Stimulated activated naive CD8-positive, alpha-beta T cell treated with anti-CD3 and anti-CD28 coated beads, Interleukin-15, amount 100 ng/mL, for 72 hours (primary cell): ENCODE results near the gene NCAN.
"Not testable (repeated sequence)": the region's sequence is repeated elsewhere in the genome, so short reads cannot be mapped to it uniquely, and the experiment has no call there.

Source experiments
- ATAC-seq: fragments of 150-1000 bp; cut with Tn5 transposase; 2 replicates; pipeline ENCODE4 v1.10.0; 2021; ENCODE audit warnings: mild to moderate bottlenecking, moderate library complexity
- DNase-seq, 2 donors: peaks; one replicate each; pipeline ENCODE4 v3.0.0; 2021 to 2022
- H3K27ac Mint-ChIP-seq, 2 donors: one replicate each; pipeline ENCODE4 v1.8.0; 2022; ENCODE audit warnings: mild to moderate bottlenecking in 2 of 2, mixed read lengths in 2 of 2, moderate library complexity in 2 of 2
- H3K27me3 Mint-ChIP-seq: one replicate; pipeline ENCODE4 v1.8.0; 2022; ENCODE audit warnings: mixed read lengths
- H3K4me1 Mint-ChIP-seq: one replicate; pipeline ENCODE4 v1.8.0; 2022; ENCODE audit warnings: mild to moderate bottlenecking, mixed read lengths
- H3K4me3 Mint-ChIP-seq, 2 donors: one replicate each; pipeline ENCODE4 v1.8.0; 2022; ENCODE audit warnings: mild to moderate bottlenecking in 2 of 2, mixed read lengths in 2 of 2, moderate library complexity in 1 of 2
- H3K9me3 Mint-ChIP-seq, 2 donors: one replicate each; pipeline ENCODE4 v1.8.0; 2022; ENCODE audit warnings: mixed read lengths in 2 of 2

Gene NCAN

DNA sequence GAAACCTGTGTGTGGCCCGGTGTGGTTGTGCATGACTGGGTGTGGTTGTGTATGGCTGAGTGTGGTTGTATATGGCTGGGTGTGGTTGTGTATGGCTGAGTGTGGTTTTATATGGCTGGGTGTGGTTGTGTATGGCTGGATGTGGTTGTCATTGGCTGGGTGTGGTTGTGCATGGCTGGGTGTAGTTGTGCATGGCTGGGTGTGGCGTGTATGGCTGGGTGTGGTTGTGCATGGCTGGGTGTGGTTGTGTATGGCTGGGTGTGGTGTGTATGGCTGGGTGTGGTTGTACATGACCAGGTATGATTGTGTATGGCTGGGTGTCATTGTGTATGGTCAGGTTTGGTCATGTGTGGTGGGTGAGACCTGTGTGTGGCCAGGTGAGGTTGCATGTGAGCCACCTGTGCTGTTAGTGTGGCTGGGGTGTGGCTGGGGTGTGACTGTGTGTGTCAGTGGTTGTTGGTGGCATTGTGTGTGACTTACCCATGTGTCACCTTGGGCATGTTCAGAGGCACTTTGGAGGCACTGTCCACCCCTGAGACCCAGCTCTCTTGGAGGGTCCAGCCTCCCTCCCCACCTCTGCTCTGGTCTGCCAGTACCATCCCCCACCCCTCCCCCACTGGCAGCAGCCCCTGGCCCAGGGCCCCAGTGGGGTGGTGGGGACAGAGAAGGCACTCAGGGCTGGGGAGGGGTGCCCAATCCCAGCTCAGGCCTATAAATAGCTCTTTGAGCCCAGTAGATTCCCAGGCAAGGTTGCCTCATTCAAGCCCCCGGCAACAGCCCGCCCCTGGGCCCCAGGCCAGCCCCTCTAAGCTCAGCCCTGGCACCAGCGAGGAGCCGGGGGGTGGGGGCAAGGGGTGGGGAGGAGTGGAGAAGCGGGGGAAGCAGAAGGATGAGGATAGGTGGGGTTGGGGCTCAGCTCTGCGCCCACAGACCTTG lies 3.9 kb upstream of the NCAN start:
- H3K27me3 Mint-ChIP-seq, result peaks cover 50% of the 10 kb centered on the region
- DNase-seq (no peak), ATAC-seq (no peak)
- H3K4me3 Mint-ChIP-seq, result no peak overlapping the region
- peaks cover 21% of the 10 kb centered on the region for H3K4me1 Mint-ChIP-seq
- H3K9me3 Mint-ChIP-seq, result peaks cover 0 to 13% of the 10 kb centered on the region in 2 donors
- H3K27ac Mint-ChIP-seq, result no peak overlapping the region

DNA sequence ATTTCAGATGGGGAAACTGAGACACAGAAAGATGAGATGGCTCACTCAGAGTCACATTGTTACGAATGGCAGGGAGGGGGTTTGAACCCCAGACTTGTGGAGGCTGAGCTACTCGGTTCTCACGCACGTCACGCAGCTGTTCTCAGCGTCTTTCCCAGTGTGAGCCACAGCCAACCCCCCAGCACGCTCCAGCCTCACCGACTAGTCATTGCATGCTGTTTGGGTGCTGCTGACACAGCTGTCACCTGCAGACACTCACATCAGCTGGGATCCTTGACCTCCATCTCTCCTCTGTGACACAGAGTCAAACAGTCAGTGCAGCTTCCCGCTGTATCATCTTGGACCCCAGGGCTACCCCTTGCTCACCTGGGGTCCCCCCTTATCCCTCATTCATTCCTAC lies 2.4 kb upstream of the NCAN start:
- DNase-seq, result no peak
- H3K27ac Mint-ChIP-seq, result no peak overlapping the region
- no peak overlapping the region for H3K4me3 Mint-ChIP-seq
- peaks cover 65% of the 10 kb centered on the region for H3K27me3 Mint-ChIP-seq
- no peak for ATAC-seq
- H3K4me1 Mint-ChIP-seq, result peaks cover 36% of the 10 kb centered on the region
- peaks cover 0 to 13% of the 10 kb centered on the region in 2 donors for H3K9me3 Mint-ChIP-seq

DNA sequence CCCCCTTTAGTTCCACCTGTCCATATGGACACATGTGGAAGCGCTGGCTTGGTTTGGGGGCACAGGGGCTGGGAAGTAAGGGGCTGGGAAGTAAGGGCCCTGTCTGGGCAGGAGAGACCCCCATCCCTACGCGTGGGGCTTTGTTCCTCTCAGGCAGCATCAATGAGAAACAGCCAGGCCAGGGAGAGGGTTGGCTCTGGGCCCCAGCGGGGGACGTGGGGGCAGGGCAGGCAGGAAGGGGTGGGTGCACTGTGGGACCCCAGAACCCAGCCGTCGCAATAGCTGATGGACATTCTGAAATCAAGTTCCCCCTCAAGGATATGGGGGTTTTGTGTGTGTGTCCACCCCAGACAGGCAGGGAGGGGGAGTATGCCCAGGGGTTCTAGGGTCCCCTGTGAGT lies 1.2 kb downstream of the NCAN start:
- ATAC-seq (no peak), DNase-seq (no peak)
- Mint-ChIP-seq H3K4me3 (no peak overlapping the region), H3K27me3 (peaks cover 79% of the 10 kb centered on the region), H3K4me1 (peaks cover 23% of the 10 kb centered on the region), H3K27ac (no peak overlapping the region), H3K9me3 (peaks cover under 1 to 5% of the 10 kb centered on the region in 2 donors)

DNA sequence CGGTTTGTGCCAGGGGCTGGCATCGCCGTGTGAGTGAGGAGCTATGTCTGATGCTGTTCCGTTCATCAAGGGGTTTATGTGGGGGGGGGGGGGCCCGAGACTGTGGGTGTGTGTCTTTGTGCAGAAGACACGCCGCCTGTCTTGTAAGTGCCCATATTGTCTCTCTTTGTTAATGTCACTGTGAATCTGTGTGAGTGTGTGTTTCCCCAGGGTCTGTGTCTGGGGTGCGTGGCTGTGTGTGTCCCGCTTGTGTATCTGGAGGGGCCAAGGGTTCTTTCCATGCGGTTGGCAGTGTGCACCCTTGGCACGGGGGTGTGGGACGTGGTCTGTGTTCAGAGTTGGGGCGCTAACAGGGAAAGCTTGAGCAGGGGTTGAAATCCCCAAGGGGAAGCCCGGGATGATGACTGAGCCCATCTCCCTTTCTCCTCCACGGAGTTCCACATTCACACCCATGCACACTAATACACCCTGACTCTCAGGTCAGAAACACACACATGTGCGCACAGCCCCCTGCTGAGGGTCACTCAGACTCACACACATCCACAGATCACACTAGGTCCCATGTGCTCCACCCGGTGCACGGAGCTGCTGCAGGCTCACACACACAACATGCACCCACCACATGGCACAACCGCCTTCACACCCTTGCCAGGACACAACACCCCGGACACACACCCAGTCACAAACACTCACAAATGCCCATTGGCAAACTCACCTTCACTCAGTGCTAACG lies 1.8 kb downstream of the NCAN start:
- peaks cover 0 to 5% of the 10 kb centered on the region in 2 donors for H3K9me3 Mint-ChIP-seq
- H3K4me3 Mint-ChIP-seq, result no peak overlapping the region
- H3K27me3 Mint-ChIP-seq, result peaks cover 78% of the 10 kb centered on the region
- H3K4me1 Mint-ChIP-seq, result peaks cover 23% of the 10 kb centered on the region
- ATAC-seq (no peak), DNase-seq (no peak)
- H3K27ac Mint-ChIP-seq, result no peak overlapping the region

DNA sequence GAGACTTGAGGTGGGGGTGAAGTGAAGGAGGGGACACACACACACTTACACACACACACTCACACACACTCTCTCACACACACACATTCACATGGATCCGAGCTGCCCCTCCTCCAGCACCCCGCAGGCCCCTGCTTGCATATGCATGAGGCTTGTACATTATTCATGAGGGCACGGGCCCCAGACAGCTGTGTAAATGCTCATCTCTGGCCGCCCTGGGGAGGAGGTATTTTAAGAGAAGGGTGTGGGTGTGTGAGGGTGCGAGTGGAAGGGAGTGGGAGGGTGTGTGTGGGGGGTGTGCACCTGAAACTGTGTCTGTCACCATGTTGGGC lies 2.4 kb downstream of the NCAN start:
- ATAC-seq, result no peak
- Mint-ChIP-seq H3K27ac (no peak overlapping the region), H3K27me3 (peaks cover 77% of the 10 kb centered on the region), H3K4me1 (peaks cover 23% of the 10 kb centered on the region), H3K4me3 (no peak overlapping the region), H3K9me3 (peaks cover 0 to 5% of the 10 kb centered on the region in 2 donors)
- no peak for DNase-seq

DNA sequence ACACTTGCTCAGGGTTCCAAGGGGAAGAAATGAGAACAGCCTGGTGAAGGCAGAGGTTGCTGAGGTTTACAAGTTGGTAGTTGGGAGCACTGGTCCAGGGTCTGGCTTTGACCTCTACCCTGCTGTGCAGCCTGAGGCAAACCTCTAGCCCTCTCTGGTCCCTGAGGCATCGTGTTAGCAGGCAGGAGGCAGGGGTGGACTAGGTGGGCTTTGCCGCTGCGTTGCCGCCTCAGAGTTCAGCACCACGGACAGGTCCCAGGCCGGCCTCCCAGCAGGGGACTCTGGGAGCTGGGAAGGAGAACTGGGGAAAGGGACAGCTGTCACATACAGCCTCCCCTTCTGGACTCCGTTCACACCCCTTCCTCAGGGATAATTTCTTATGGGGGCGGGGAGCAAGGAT lies 3.1 kb downstream of the NCAN start:
- no peak overlapping the region for H3K4me3 Mint-ChIP-seq
- DNase-seq (no peak), ATAC-seq (no peak)
- peaks cover 23% of the 10 kb centered on the region for H3K4me1 Mint-ChIP-seq
- H3K27ac Mint-ChIP-seq, result no peak overlapping the region
- H3K27me3 Mint-ChIP-seq, result peaks cover 69% of the 10 kb centered on the region
- peaks cover 0 to 5% of the 10 kb centered on the region in 2 donors for H3K9me3 Mint-ChIP-seq

DNA sequence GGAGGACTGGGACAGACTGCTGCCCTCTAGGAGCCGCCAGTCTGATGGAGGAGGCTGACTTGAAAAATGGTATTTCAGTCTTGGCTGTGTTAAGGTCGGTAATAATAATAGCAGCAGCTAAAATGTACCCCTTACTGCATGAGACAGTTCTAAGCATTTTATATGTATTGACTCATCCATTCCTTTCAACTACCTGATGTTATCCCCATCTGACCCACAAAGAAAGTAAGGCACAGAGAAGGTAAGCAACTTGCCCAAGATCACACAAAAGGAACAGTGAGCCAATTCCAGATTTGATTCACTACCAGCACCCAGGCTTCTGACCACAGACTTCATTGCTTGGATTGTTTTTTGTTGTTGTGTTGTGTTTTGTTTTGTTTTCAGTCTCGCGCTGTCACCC lies 4.0 kb downstream of the NCAN start:
- Mint-ChIP-seq H3K27me3 (peaks cover 62% of the 10 kb centered on the region), H3K4me1 (peaks cover 23% of the 10 kb centered on the region), H3K4me3 (no peak overlapping the region), H3K9me3 (peaks cover 0 to 5% of the 10 kb centered on the region in 2 donors), H3K27ac (no peak overlapping the region)
- no peak for DNase-seq
- ATAC-seq, result no peak

DNA sequence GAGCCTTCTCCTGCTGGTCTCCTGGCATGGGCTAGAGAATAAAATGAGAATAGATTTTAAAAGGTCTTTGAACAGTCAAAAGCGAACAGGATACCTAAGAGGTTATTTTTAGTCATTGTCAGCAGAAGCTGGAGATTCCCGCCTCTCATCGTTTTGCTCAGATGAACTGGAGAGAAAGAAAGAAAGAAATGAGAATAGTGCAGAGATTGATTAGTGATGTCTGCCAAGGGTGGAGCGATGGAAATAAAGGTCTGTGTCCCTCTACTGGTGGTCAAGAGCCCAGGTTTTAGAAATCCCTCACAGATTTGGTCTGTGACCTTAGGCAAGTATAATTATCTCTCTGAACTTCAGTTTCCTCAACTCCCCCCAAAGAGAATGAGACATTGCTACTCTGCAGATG lies 5.3 kb downstream of the NCAN start:
- ATAC-seq, result no peak
- Mint-ChIP-seq H3K27ac (no peak overlapping the region), H3K27me3 (peaks cover 50% of the 10 kb centered on the region), H3K4me1 (peaks cover 15% of the 10 kb centered on the region), H3K9me3 (peaks cover 0 to 5% of the 10 kb centered on the region in 2 donors), H3K4me3 (no peak overlapping the region)
- no peak for DNase-seq

DNA sequence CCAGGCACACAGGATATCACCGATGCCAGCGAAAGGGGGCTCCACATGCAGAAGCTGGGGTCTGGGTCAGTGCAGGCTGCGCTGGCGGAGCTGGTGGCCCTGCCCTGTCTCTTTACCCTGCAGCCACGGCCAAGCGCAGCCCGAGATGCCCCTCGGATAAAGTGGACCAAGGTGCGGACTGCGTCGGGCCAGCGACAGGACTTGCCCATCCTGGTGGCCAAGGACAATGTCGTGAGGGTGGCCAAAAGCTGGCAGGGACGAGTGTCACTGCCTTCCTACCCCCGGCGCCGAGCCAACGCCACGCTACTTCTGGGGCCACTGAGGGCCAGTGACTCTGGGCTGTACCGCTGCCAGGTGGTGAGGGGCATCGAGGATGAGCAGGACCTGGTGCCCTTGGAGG lies 7.2 kb downstream of the NCAN start:
- ATAC-seq (no peak), DNase-seq (no peak)
- peaks cover 36% of the 10 kb centered on the region for H3K27me3 Mint-ChIP-seq
- H3K4me1 Mint-ChIP-seq, result peaks cover 5% of the 10 kb centered on the region
- no peak overlapping the region for H3K27ac Mint-ChIP-seq
- no peak overlapping the region for H3K4me3 Mint-ChIP-seq
- H3K9me3 Mint-ChIP-seq, result peaks cover 0 to 5% of the 10 kb centered on the region in 2 donors

DNA sequence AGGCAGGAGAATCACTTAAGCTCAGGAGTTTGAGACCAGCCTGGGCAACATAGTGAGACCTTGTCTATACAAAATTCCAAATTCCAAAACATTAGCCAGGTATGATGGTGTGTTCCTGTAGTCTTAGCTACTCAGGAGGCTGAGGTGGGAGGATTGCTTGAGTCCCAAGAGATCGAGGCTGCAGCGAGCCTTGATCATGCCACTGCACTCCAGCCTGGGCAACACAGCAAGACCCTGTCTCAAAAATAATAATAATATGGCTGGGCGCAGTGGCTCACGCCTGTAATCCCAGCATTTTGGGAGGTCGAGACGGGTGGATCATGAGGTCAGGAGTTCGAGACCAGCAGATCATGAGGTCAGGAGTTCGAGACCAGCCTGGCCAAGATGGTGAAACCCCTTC lies 9.2 kb downstream of the NCAN start:
- H3K9me3 Mint-ChIP-seq, ATAC-seq, H3K4me3 Mint-ChIP-seq, DNase-seq, H3K27ac Mint-ChIP-seq: not testable (repeated sequence)
- Mint-ChIP-seq H3K4me1 (peaks cover 12% of the 10 kb centered on the region), H3K27me3 (peaks cover 36% of the 10 kb centered on the region)

DNA sequence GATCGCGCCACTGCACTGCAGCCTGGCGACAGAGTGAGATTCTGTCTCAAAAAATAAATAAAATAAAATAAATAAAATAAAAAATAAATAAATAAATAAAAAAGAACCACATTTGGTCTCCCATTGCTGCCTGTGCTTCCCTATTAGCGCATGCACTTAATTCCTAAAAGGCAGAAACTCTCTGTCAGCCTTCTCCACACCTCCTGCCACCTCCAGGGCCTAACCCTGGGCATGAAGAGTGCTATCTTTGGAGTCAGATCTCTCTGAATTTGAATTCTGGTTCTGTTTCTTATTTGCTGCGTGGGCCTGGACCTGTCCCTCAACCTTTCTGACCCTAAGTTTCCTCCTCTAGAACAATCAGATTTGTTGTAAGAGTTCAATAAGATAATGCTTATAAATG lies 11.3 kb downstream of the NCAN start:
- no peaks in the 10 kb centered on the region for H3K9me3 Mint-ChIP-seq
- no peak for DNase-seq

DNA sequence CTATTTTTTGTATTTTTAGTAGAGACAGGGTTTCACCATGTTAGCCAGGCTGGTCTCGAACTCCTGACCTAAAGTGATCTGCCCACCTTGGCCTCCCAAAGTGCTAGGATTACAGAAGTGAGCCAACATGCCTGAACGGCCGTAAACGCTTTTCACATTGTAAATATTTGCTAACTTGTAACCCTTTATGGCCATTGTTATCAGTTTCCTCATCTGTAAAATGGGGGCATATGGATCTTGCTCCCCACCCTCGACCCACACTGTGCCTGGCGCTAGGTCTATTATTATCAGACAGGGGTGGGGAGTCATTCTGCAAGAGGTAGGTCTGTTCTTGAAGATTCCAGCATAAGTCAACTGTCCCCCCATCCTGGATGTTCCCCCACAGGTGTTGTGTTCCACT lies 11.9 kb downstream of the NCAN start:
- Mint-ChIP-seq H3K4me1 (peaks cover 12% of the 10 kb centered on the region), H3K4me3 (no peak overlapping the region)
- no peak for ATAC-seq

More for the DNA sequence above, 11.3 kb downstream of the NCAN start:
- Mint-ChIP-seq H3K27me3 (peaks cover 41% of the 10 kb centered on the region), H3K4me1 (peaks cover 12% of the 10 kb centered on the region), H3K4me3 (no peak overlapping the region), H3K27ac (no peak overlapping the region)
- ATAC-seq, result no peak

DNA sequence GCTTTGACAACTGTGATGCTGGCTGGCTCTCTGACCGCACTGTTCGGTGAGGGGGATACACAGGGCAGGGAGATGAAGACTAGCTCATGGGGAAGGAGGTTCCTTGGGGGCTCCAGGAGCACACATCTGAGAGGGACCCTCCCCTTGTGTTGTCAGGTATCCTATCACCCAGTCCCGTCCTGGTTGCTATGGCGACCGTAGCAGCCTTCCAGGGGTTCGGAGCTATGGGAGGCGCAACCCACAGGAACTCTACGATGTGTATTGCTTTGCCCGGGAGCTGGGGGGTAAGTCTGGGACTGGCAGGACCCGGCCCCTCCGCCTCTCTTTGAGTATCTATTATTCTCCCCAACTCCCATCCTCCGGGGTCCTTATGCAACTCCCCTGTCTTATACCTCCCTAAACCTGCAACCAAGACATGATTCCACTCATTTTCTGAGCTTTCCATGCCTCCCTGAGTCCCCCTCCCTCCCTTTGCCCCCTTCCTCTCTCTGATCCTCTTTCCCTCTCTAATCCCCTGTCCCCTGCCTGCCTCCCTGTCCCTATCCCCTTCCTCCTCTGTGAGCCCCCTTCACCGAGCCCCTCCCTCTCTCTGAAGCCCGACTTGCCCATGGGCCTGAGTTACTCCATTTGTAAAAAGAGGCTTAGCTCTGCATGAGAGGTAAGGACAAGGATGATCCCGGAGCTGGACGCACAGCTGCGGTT lies 12.5 kb downstream of the NCAN start:
- Mint-ChIP-seq H3K4me1 (peaks cover 12% of the 10 kb centered on the region), H3K9me3 (no peaks in the 10 kb centered on the region), H3K4me3 (peak overlapping the region; percentile 30 to 73), H3K27me3 (peaks cover 54% of the 10 kb centered on the region), H3K27ac (no peak overlapping the region)
- DNase-seq (no peak), ATAC-seq (no peak)

More for the DNA sequence above, 11.9 kb downstream of the NCAN start:
- no peak for DNase-seq
- H3K27ac Mint-ChIP-seq, result no peak overlapping the region
- H3K27me3 Mint-ChIP-seq, result peaks cover 47% of the 10 kb centered on the region
- H3K9me3 Mint-ChIP-seq, result no peaks in the 10 kb centered on the region

DNA sequence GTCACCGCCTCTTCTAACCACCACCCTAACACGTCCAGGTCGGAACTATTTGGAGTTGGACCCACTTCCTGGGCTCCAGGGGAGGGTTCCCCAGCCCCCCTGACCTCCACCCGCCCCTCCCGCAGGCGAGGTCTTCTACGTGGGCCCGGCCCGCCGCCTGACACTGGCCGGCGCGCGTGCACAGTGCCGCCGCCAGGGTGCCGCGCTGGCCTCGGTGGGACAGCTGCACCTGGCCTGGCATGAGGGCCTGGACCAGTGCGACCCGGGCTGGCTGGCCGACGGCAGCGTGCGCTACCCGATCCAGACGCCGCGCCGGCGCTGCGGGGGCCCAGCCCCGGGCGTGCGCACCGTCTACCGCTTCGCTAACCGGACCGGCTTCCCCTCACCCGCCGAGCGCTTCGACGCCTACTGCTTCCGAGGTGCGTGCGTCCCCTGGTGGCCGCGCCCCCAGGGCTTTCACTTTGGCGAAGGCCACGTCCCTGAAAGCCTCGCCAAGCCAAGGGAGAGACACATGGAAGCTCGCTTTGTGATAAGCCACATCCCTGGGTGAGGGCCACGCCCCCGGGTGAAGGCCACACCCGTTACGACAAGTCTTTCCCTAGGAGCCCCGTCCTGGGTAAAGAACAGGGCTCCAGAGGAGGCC lies 13.2 kb downstream of the NCAN start:
- peaks cover 12% of the 10 kb centered on the region for H3K4me1 Mint-ChIP-seq
- H3K9me3 Mint-ChIP-seq, result no peaks in the 10 kb centered on the region
- H3K27ac Mint-ChIP-seq, result peak overlapping the region; percentile 52 to 82
- peak; percentile 78 to 81 for DNase-seq
- H3K4me3 Mint-ChIP-seq, result peak overlapping the region; percentile 79 to 82
- peaks cover 55% of the 10 kb centered on the region for H3K27me3 Mint-ChIP-seq
- peak; percentile 94 for ATAC-seq

DNA sequence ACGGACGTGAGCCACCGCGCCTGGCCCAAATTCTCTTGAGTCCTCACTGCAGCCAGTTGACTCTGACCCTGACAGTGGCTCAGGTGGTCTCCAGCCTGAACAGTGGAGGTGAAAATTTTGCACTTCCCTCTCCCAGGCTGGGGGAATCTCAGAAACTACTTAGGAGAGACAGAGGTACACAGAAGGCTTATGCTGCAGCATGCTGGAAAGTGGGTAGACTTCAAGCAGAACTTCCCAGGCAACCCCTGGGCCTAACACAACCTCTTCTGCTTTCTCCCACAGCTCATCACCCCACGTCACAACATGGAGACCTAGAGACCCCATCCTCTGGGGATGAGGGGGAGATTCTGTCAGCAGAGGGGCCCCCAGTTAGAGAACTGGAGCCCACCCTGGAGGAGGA lies 14.4 kb downstream of the NCAN start:
- Mint-ChIP-seq H3K4me3 (no peak overlapping the region), H3K27me3 (peaks cover 55% of the 10 kb centered on the region), H3K4me1 (peaks cover 12% of the 10 kb centered on the region), H3K27ac (peak overlapping the region in 1 of 2 donors; percentile 33), H3K9me3 (no peaks in the 10 kb centered on the region)
- DNase-seq (no peak), ATAC-seq (no peak)
